Loucy (cell line): ENCODE data around the gene C13orf46.

Experiments used
- H2AFZ ChIP-seq: fragments of 200-600 bp; sonication (generic); 2 replicates; pipeline ENCODE4 v1.6.0; 2016; ENCODE audit warnings: antibody characterized with exemption, mild to moderate bottlenecking, low read length, moderate library complexity
- H3F3A ChIP-seq: fragments of 200-600 bp; 2 replicates; pipeline ENCODE4 v1.6.0; 2016; ENCODE audit warnings: antibody characterized with exemption, low read depth, mild to moderate bottlenecking
- H3K27me3 ChIP-seq: fragments of 200-600 bp; sonication (generic); 2 replicates; pipeline ENCODE4 v1.6.1; 2014; ENCODE audit warnings: low read length, mild to moderate bottlenecking; ENCODE audit not compliant: insufficient read depth, poor library complexity, severe bottlenecking
- H3K36me3 ChIP-seq: fragments of 200-600 bp; sonication (generic); 2 replicates; pipeline ENCODE4 v1.6.1; 2016; ENCODE audit warnings: low read length; ENCODE audit not compliant: insufficient read depth
- H3K4me1 ChIP-seq: fragments of 200-600 bp; sonication (generic); 2 replicates; pipeline ENCODE4 v1.5.1; 2014; ENCODE audit warnings: low read length, mild to moderate bottlenecking; ENCODE audit not compliant: insufficient read depth, poor library complexity, severe bottlenecking
- H3K4me2 ChIP-seq: fragments of 200-600 bp; sonication (generic); 2 replicates; pipeline ENCODE4 v1.6.0; 2014; ENCODE audit warnings: antibody characterized with exemption, low read length, low read depth, mild to moderate bottlenecking; ENCODE audit not compliant: poor library complexity, severe bottlenecking
- H3K4me3 ChIP-seq: fragments of 200-600 bp; sonication (generic); 2 replicates; pipeline ENCODE4 v1.5.1; 2014; ENCODE audit warnings: low read length, mild to moderate bottlenecking, mixed read lengths; ENCODE audit not compliant: poor library complexity, severe bottlenecking
- H3K79me2 ChIP-seq: fragments of 200-600 bp; sonication (generic); 2 replicates; pipeline ENCODE4 v1.6.1; 2014; ENCODE audit warnings: low read length; ENCODE audit not compliant: insufficient read depth
- H3K9ac ChIP-seq: fragments of 200-600 bp; sonication (generic); 2 replicates; pipeline ENCODE4 v1.6.0; 2014; ENCODE audit warnings: mild to moderate bottlenecking, low read depth, low read length, moderate library complexity; ENCODE audit not compliant: poor library complexity, severe bottlenecking
- H3K9me2 ChIP-seq: fragments of 200-600 bp; sonication (generic); replicated peaks from 2 replicates; pipeline ENCODE4 v1.6.1; 2016; ENCODE audit warnings: low read depth, low read length, mixed read lengths
- H3K9me3 ChIP-seq: fragments of 200-600 bp; sonication (generic); 2 replicates; pipeline ENCODE4 v1.6.1; 2014; ENCODE audit warnings: mild to moderate bottlenecking, antibody characterized with exemption, low read length, low read depth; ENCODE audit not compliant: insufficient read depth
- H4K20me1 ChIP-seq: fragments of 200-600 bp; sonication (generic); 2 replicates; pipeline ENCODE4 v1.6.0; 2014; ENCODE audit warnings: antibody characterized with exemption, low read length, mild to moderate bottlenecking; ENCODE audit not compliant: insufficient read depth, poor library complexity, severe bottlenecking
- CTCF ChIP-seq: fragments of 200-600 bp; sonication (generic); conservative IDR thresholded peaks from 2 replicates; pipeline ENCODE4 v1.5.1; 2014; ENCODE audit warnings: mild to moderate bottlenecking, antibody characterized with exemption, low read length
- EZH2phosphoT487 ChIP-seq: fragments of 200-600 bp; IDR thresholded peaks from 2 replicates; pipeline ENCODE4 v1.6.1; 2018; ENCODE audit warnings: antibody characterized with exemption, mild to moderate bottlenecking, moderate library complexity, borderline replicate concordance

C13orf46 gene

GRCh38 chr13:113928685-113929627 lies 44.9 kb downstream of the C13orf46 start:
- H3K4me3 ChIP-seq, result no peak overlapping the region
- no peaks in the 10 kb centered on the region for H3K9me2 ChIP-seq
- no peak overlapping the region for H3K4me2 ChIP-seq

GRCh38 chr13:113927661-113928581 lies 46.0 kb downstream of the C13orf46 start:
- H3K9me3 ChIP-seq, result peaks cover 3% of the 10 kb centered on the region; the same call in 1 of the 2 replicates
- H4K20me1 ChIP-seq, result no peaks in the 10 kb centered on the region
- no peak overlapping the region for H3K9ac ChIP-seq
- no peak overlapping the region for H3K4me3 ChIP-seq
- no peaks in the 10 kb centered on the region for H3K27me3 ChIP-seq
- peaks cover 5% of the 10 kb centered on the region for H3K4me1 ChIP-seq
- H2AFZ ChIP-seq, result no peak overlapping the region
- H3K36me3 ChIP-seq, result no peaks in the 10 kb centered on the region
- H3K79me2 ChIP-seq, result no peaks in the 10 kb centered on the region
- no peaks in the 10 kb centered on the region for H3F3A ChIP-seq
- H3K9me2 ChIP-seq, result no peaks in the 10 kb centered on the region
- no peak overlapping the region for H3K4me2 ChIP-seq
- TF ChIP-seq CTCF (no peak), EZH2phosphoT487 (no peak)

More at GRCh38 chr13:113928685-113929627, 44.9 kb downstream of the C13orf46 start:
- H3F3A ChIP-seq, result no peaks in the 10 kb centered on the region
- H3K27me3 ChIP-seq, result no peaks in the 10 kb centered on the region
- TF ChIP-seq EZH2phosphoT487, result no peak
- no peak for TF ChIP-seq CTCF
- H2AFZ ChIP-seq, result no peak overlapping the region
- no peaks in the 10 kb centered on the region for H3K79me2 ChIP-seq
- no peaks in the 10 kb centered on the region for H3K9me3 ChIP-seq
- no peaks in the 10 kb centered on the region for H4K20me1 ChIP-seq
- H3K4me1 ChIP-seq, result peaks cover 5% of the 10 kb centered on the region
- no peak overlapping the region for H3K9ac ChIP-seq
- no peaks in the 10 kb centered on the region for H3K36me3 ChIP-seq

GRCh38 chr13:113926951-113927660 lies 46.8 kb downstream of the C13orf46 start:
- no peaks in the 10 kb centered on the region for H4K20me1 ChIP-seq
- no peak overlapping the region for H2AFZ ChIP-seq
- H3K9me2 ChIP-seq, result no peaks in the 10 kb centered on the region
- H3K27me3 ChIP-seq, result no peaks in the 10 kb centered on the region
- H3K4me1 ChIP-seq, result peaks cover 5% of the 10 kb centered on the region
- no peak overlapping the region for H3K9ac ChIP-seq
- TF ChIP-seq CTCF, result no peak
- no peak for TF ChIP-seq EZH2phosphoT487
- H3K9me3 ChIP-seq, result peaks cover 10% of the 10 kb centered on the region; the same call in 1 of the 2 replicates
- no peak overlapping the region for H3K4me3 ChIP-seq
- H3F3A ChIP-seq, result no peaks in the 10 kb centered on the region
- H3K36me3 ChIP-seq, result no peaks in the 10 kb centered on the region
- no peaks in the 10 kb centered on the region for H3K79me2 ChIP-seq
- no peak overlapping the region for H3K4me2 ChIP-seq
